ENCODE measurements around the gene DLX2. TPM values are rescaled to one million over a fixed set of nuclear protein-coding genes. Genes with fewer than 3 reads are reported as not detected.

The DLX2 gene
- total and polyA plus RNA-seq, 2 of the 13 experiments (the other 11 are each of a cell fraction or from before 2014, with no cell fraction given) = 0.07 to 0.15 TPM

DNA sequence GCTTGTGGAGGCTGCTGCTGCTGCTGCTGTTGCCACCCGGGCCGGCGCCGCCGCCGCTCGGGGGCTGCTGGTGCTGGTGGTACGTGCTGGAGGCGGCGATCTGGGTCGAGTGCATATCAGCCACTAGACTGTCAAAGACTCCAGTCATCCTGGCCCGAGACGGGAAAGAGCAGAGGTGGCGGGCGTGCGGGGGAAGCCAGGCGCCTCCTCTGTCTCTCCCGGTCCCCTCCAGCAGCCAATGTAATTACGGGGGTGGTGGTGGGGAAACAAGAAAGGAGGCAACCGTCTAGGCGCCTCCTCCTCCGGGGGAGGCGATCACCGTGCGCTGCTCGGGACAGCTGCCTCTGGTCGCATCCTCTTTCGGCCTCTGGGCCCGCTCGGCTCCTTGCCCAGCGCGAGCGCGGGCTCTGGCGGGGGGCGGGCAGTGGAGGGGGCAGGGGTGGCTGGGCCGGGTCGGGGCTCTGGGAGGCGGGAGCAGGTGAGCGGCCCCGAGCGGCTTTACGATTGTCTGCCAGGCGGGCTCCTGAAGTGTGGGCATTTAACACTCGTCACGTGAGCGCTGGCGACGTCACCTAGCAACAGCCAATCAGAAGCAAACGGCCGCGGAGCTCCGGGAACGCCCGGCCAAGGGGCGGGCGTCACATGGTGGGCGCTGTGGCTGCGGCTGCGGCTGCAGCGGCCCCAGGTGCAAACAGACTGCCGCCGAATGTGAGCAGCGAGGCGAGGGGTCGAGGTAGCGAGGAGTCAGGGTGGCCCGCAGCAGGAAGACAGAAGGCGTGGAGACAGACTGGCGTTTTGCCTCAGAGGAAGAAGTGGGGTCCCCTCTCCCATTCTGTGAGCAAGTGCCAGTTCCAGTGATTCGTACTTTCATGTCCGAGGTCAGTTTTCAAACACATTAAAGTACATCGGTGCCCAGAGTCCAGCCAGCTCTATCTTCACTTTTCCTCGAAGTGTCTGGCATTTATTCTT, at the start of gene DLX2 (continued):
- TF ChIP-seq, protein P1, sequence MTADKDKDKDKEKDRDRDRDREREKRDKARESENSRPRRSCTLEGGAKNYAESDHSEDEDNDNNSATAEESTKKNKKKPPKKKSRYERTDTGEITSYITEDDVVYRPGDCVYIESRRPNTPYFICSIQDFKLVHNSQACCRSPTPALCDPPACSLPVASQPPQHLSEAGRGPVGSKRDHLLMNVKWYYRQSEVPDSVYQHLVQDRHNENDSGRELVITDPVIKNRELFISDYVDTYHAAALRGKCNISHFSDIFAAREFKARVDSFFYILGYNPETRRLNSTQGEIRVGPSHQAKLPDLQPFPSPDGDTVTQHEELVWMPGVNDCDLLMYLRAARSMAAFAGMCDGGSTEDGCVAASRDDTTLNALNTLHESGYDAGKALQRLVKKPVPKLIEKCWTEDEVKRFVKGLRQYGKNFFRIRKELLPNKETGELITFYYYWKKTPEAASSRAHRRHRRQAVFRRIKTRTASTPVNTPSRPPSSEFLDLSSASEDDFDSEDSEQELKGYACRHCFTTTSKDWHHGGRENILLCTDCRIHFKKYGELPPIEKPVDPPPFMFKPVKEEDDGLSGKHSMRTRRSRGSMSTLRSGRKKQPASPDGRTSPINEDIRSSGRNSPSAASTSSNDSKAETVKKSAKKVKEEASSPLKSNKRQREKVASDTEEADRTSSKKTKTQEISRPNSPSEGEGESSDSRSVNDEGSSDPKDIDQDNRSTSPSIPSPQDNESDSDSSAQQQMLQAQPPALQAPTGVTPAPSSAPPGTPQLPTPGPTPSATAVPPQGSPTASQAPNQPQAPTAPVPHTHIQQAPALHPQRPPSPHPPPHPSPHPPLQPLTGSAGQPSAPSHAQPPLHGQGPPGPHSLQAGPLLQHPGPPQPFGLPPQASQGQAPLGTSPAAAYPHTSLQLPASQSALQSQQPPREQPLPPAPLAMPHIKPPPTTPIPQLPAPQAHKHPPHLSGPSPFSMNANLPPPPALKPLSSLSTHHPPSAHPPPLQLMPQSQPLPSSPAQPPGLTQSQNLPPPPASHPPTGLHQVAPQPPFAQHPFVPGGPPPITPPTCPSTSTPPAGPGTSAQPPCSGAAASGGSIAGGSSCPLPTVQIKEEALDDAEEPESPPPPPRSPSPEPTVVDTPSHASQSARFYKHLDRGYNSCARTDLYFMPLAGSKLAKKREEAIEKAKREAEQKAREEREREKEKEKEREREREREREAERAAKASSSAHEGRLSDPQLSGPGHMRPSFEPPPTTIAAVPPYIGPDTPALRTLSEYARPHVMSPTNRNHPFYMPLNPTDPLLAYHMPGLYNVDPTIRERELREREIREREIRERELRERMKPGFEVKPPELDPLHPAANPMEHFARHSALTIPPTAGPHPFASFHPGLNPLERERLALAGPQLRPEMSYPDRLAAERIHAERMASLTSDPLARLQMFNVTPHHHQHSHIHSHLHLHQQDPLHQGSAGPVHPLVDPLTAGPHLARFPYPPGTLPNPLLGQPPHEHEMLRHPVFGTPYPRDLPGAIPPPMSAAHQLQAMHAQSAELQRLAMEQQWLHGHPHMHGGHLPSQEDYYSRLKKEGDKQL (CRISPR knock-in tag; IDR thresholded peaks at IDR 0.05; ENCODE audit: low read depth) = no peak
- TF ChIP-seq MXD4 (CRISPR knock-in tag; IDR thresholded peaks at IDR 0.05) = peak; percentile 79
- TF ChIP-seq AHR (CRISPR knock-in tag; IDR thresholded peaks at IDR 0.05) = peak; percentile 94
- TF ChIP-seq ATM (IDR thresholded peaks at IDR 0.05; ENCODE audit: borderline replicate concordance) = no peak
- peak; percentile 92 for TF ChIP-seq MYC (CRISPR knock-in tag; IDR thresholded peaks at IDR 0.05; ENCODE audit: borderline replicate concordance)
- TF ChIP-seq CCAR2 (optimal IDR thresholded peaks at IDR 0.05; ENCODE audit: low read depth, low read length) = no peak
- no peak for TF ChIP-seq ZBTB21 (CRISPR knock-in tag; IDR thresholded peaks at IDR 0.05)
- peak; percentile 55; the same call in 1 of the 2 replicates for TF ChIP-seq TAF1 (CRISPR knock-in tag; IDR thresholded peaks at IDR 0.05)
- TF ChIP-seq TBP (CRISPR knock-in tag; IDR thresholded peaks at IDR 0.05) = no peak
- TF ChIP-seq, protein P2, sequence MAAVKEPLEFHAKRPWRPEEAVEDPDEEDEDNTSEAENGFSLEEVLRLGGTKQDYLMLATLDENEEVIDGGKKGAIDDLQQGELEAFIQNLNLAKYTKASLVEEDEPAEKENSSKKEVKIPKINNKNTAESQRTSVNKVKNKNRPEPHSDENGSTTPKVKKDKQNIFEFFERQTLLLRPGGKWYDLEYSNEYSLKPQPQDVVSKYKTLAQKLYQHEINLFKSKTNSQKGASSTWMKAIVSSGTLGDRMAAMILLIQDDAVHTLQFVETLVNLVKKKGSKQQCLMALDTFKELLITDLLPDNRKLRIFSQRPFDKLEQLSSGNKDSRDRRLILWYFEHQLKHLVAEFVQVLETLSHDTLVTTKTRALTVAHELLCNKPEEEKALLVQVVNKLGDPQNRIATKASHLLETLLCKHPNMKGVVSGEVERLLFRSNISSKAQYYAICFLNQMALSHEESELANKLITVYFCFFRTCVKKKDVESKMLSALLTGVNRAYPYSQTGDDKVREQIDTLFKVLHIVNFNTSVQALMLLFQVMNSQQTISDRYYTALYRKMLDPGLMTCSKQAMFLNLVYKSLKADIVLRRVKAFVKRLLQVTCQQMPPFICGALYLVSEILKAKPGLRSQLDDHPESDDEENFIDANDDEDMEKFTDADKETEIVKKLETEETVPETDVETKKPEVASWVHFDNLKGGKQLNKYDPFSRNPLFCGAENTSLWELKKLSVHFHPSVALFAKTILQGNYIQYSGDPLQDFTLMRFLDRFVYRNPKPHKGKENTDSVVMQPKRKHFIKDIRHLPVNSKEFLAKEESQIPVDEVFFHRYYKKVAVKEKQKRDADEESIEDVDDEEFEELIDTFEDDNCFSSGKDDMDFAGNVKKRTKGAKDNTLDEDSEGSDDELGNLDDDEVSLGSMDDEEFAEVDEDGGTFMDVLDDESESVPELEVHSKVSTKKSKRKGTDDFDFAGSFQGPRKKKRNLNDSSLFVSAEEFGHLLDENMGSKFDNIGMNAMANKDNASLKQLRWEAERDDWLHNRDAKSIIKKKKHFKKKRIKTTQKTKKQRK (IDR thresholded peaks at IDR 0.05; ENCODE audit: low read length) = no peak
- peak; percentile 84; the same call in 1 of the 2 replicates for TF ChIP-seq NRL (CRISPR knock-in tag; IDR thresholded peaks at IDR 0.05; ENCODE audit: borderline replicate concordance)
- TF ChIP-seq SRSF9 (IDR thresholded peaks at IDR 0.05; ENCODE audit: borderline replicate concordance, insufficient read depth, low read depth, low read length, poor library complexity, severe bottlenecking) = no peak
- TF ChIP-seq RBM39 (IDR thresholded peaks at IDR 0.05; ENCODE audit: low read depth, low read length, poor library complexity, severe bottlenecking) = no peak
- peak; percentile 45; the same call in 1 of the 2 replicates for TF ChIP-seq SOX5 (CRISPR knock-in tag; IDR thresholded peaks at IDR 0.05; ENCODE audit: borderline replicate concordance)
- TF ChIP-seq RFX1 (IDR thresholded peaks at IDR 0.05) = peak; percentile 51; the same call in 1 of the 2 replicates
- TF ChIP-seq, protein P3, sequence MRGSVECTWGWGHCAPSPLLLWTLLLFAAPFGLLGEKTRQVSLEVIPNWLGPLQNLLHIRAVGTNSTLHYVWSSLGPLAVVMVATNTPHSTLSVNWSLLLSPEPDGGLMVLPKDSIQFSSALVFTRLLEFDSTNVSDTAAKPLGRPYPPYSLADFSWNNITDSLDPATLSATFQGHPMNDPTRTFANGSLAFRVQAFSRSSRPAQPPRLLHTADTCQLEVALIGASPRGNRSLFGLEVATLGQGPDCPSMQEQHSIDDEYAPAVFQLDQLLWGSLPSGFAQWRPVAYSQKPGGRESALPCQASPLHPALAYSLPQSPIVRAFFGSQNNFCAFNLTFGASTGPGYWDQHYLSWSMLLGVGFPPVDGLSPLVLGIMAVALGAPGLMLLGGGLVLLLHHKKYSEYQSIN (CRISPR knock-in tag; IDR thresholded peaks at IDR 0.05; ENCODE audit: borderline replicate concordance) = no peak
- no peak for TF ChIP-seq ZSCAN30 (CRISPR knock-in tag; IDR thresholded peaks at IDR 0.05)
- TF ChIP-seq ZNF547 (CRISPR knock-in tag; IDR thresholded peaks at IDR 0.05) = no peak; the same call in 1 of the 2 replicates
